Osteoblast (primary cell): ENCODE measurements around the gene MARK3. TPM values are rescaled to one million over a fixed set of nuclear protein-coding genes. Genes with fewer than 3 reads are reported as not detected.

Experiments used
- DNase-seq: peaks from one replicate; pipeline ENCODE4 v3.0.0; 2011; ENCODE audit warnings: low spot score, mixed read lengths; ENCODE audit not compliant: insufficient read length; ENCODE audit errors: missing footprints
- H2AFZ ChIP-seq: 2 replicates; pipeline ENCODE4 v1.6.0; 2011; ENCODE audit warnings: mild to moderate bottlenecking, low read length
- H3K27ac ChIP-seq: 2 replicates; pipeline ENCODE4 v1.5.1; 2011; ENCODE audit warnings: mild to moderate bottlenecking, low read depth, low read length, moderate library complexity
- H3K27me3 ChIP-seq: 2 replicates; pipeline ENCODE4 v1.6.0; 2012; ENCODE audit warnings: mild to moderate bottlenecking, control low read depth, inconsistent platforms, low read length, moderate library complexity; ENCODE audit not compliant: insufficient read depth
- H3K36me3 ChIP-seq: 2 replicates; pipeline ENCODE4 v1.5.1; 2011; ENCODE audit warnings: mild to moderate bottlenecking, low read length, control low read depth, moderate library complexity; ENCODE audit not compliant: insufficient read depth
- H3K4me1 ChIP-seq: 2 replicates; pipeline ENCODE4 v1.5.1; 2011; ENCODE audit warnings: mild to moderate bottlenecking, low read length, control low read depth, moderate library complexity; ENCODE audit not compliant: insufficient read depth
- H3K4me2 ChIP-seq: 2 replicates; pipeline ENCODE4 v1.6.0; 2011; ENCODE audit warnings: mild to moderate bottlenecking, low read length; ENCODE audit not compliant: insufficient read depth
- H3K4me3 ChIP-seq: fragments of 200-600 bp; sonication (generic); 3 replicates; pipeline ENCODE4 v1.5.1; 2012; ENCODE audit warnings: mild to moderate bottlenecking, low read length, inconsistent platforms; ENCODE audit not compliant: insufficient read depth
- H3K79me2 ChIP-seq: 2 replicates; pipeline ENCODE4 v1.6.0; 2012; ENCODE audit warnings: mild to moderate bottlenecking, low read length, control low read depth, inconsistent platforms; ENCODE audit not compliant: insufficient read depth
- H3K9me3 ChIP-seq: 2 replicates; pipeline ENCODE4 v1.5.1; 2011; ENCODE audit warnings: low read depth, low read length, control low read depth
- H4K20me1 ChIP-seq: 2 replicates; pipeline ENCODE4 v1.6.0; 2012; ENCODE audit warnings: mild to moderate bottlenecking, low read length, control low read depth; ENCODE audit not compliant: insufficient read depth
- CTCF ChIP-seq: IDR thresholded peaks from 2 replicates; pipeline ENCODE4 v1.5.1; 2011; ENCODE audit warnings: mild to moderate bottlenecking, low read depth, low read length, moderate library complexity; ENCODE audit errors: extremely low read depth
- total RNA-seq: library from RNA; depleted of rRNA; stranded (reverse); fragments of >200 nt; gene quantifications from 2 replicates; pipeline ENCODE4 v1.2.3, GENCODE V29; 2012

MARK3 gene
- total RNA-seq, 1 donor = 101 TPM

GRCh38 chr14:103529383-103530365 lies 144.5 kb downstream of the MARK3 start:
- Histone ChIP-seq H2AFZ (peak overlapping the region; percentile 56), H3K4me3 (peak overlapping the region; percentile 92), H3K27me3 (no peaks in the 10 kb centered on the region), H3K9me3 (no peaks in the 10 kb centered on the region), H3K79me2 (peaks cover 40% of the 10 kb centered on the region), H3K4me1 (peaks cover 25% of the 10 kb centered on the region), H3K4me2 (peak overlapping the region; percentile 86), H4K20me1 (peaks cover 23% of the 10 kb centered on the region), H3K36me3 (peaks cover 4% of the 10 kb centered on the region), H3K27ac (peak overlapping the region; percentile 68)
- TF ChIP-seq CTCF = no peak
- peak; percentile 86 for DNase-seq

- H3K4me2 ChIP-seq = peak overlapping the region; percentile 86
- H3K79me2 ChIP-seq = peaks cover 40% of the 10 kb centered on the region
- H3K4me3 ChIP-seq = no peak overlapping the region
- H3K36me3 ChIP-seq = peaks cover 8% of the 10 kb centered on the region
- peak; percentile 93 for DNase-seq
- H2AFZ ChIP-seq = no peak overlapping the region
- H3K27me3 ChIP-seq = no peaks in the 10 kb centered on the region
- H3K9me3 ChIP-seq = no peaks in the 10 kb centered on the region
- no peak overlapping the region for H3K27ac ChIP-seq
- peaks cover 23% of the 10 kb centered on the region for H4K20me1 ChIP-seq
- peaks cover 25% of the 10 kb centered on the region for H3K4me1 ChIP-seq
- no peak for TF ChIP-seq CTCF
These were observed 145.2 kb downstream of the MARK3 start for GRCh38 chr14:103530390-103530789.

- no peak for TF ChIP-seq CTCF
- peaks cover 40% of the 10 kb centered on the region for H3K79me2 ChIP-seq
- no peak overlapping the region for H3K4me2 ChIP-seq
- peaks cover 23% of the 10 kb centered on the region for H4K20me1 ChIP-seq
- peaks cover 8% of the 10 kb centered on the region for H3K36me3 ChIP-seq
- no peaks in the 10 kb centered on the region for H3K27me3 ChIP-seq
- H3K9me3 ChIP-seq = no peaks in the 10 kb centered on the region
- H2AFZ ChIP-seq = no peak overlapping the region
- H3K4me3 ChIP-seq = no peak overlapping the region
- no peak overlapping the region for H3K27ac ChIP-seq
- DNase-seq = peak; percentile 81
- peaks cover 25% of the 10 kb centered on the region for H3K4me1 ChIP-seq
These were observed 145.6 kb downstream of the MARK3 start for GRCh38 chr14:103530831-103531230.
